HepG2 (cell line): Measurements from ENCODE around the gene CHIC2. TPM values are rescaled to one million over a fixed set of nuclear protein-coding genes. Genes with fewer than 3 reads are reported as not detected.

ENCODE experiments used
- ARID3A ChIP-seq: IDR thresholded peaks from 2 replicates; pipeline ENCODE4 v1.6.1; 2012; ENCODE audit warnings: low read depth, low read length, improper control_type of control experiment
- CENPX ChIP-seq: sonication (generic); formaldehyde crosslinking; IDR thresholded peaks from 2 replicates; pipeline ENCODE4 v1.9.0; 2021; ENCODE audit warnings: mild to moderate bottlenecking, missing genetic modification reagents, moderate library complexity
- CERS6 ChIP-seq: sonication (generic); formaldehyde crosslinking; IDR thresholded peaks from 2 replicates; pipeline ENCODE4 v1.5.0; 2020; ENCODE audit warnings: missing genetic modification reagents
- GFI1 ChIP-seq: sonication (generic); formaldehyde crosslinking; IDR thresholded peaks from 2 replicates; pipeline ENCODE4 v1.5.0; 2020; ENCODE audit warnings: missing genetic modification reagents, mild to moderate bottlenecking, borderline replicate concordance
- HMG20B ChIP-seq: conservative IDR thresholded peaks from 2 replicates; pipeline ENCODE4 v1.6.1; 2016; ENCODE audit warnings: missing genetic modification reagents, missing compliant biosample characterization
- HNRNPLL ChIP-seq: fragments of 200-400 bp; formaldehyde crosslinking; IDR thresholded peaks from 2 replicates; pipeline ENCODE4 v1.6.1; 2017; ENCODE audit warnings: mild to moderate bottlenecking, low read depth, low read length; ENCODE audit not compliant: poor library complexity, severe bottlenecking
- JUND ChIP-seq: sonication (generic); formaldehyde crosslinking; IDR thresholded peaks from 2 replicates; pipeline ENCODE4 v1.8.0; 2022; ENCODE audit warnings: mild to moderate bottlenecking, missing genetic modification reagents
- MEIS1 ChIP-seq: sonication (generic); formaldehyde crosslinking; IDR thresholded peaks from 2 replicates; pipeline ENCODE4 v1.9.0; 2021; ENCODE audit warnings: mild to moderate bottlenecking, missing genetic modification reagents, moderate library complexity, borderline replicate concordance
- MIER2 ChIP-seq: IDR thresholded peaks from 2 replicates; pipeline ENCODE4 v1.6.1; 2016; ENCODE audit warnings: missing biosample characterization, missing genetic modification reagents
- NR2F1 ChIP-seq, 2 experiments: fragments of 450-650 bp in 1 of 2; formaldehyde crosslinking in 1 of 2; IDR thresholded peaks; 2 replicates each; pipeline versions ENCODE4 v1.5.0 to v1.6.1; 2016 to 2020; ENCODE audit warnings: mild to moderate bottlenecking in 1 of 2, missing compliant biosample characterization in 1 of 2, missing genetic modification reagents in 1 of 2, moderate library complexity in 1 of 2
- RELA ChIP-seq: sonication (generic); formaldehyde crosslinking; IDR thresholded peaks from 2 replicates; pipeline ENCODE4 v1.4.0; 2020; ENCODE audit warnings: missing genetic modification reagents
- SMAD9 ChIP-seq: sonication (generic); formaldehyde crosslinking; IDR thresholded peaks from 2 replicates; pipeline ENCODE4 v1.5.1; 2020; ENCODE audit warnings: mild to moderate bottlenecking, missing genetic modification reagents
- TARDBP ChIP-seq: sonication (generic); formaldehyde crosslinking; IDR thresholded peaks from 2 replicates; pipeline ENCODE4 v1.8.0; 2022; ENCODE audit warnings: mild to moderate bottlenecking, missing genetic modification reagents
- TEAD3 ChIP-seq: optimal IDR thresholded peaks from 2 replicates; pipeline ENCODE3; 2016; ENCODE audit warnings: borderline replicate concordance
- ZBTB33 ChIP-seq: sonication (generic); formaldehyde crosslinking; IDR thresholded peaks from 2 replicates; pipeline ENCODE4 v1.4.0; 2020; ENCODE audit warnings: missing genetic modification reagents
- ZGPAT ChIP-seq: IDR thresholded peaks from 2 replicates; pipeline ENCODE4 v1.6.1; 2016; ENCODE audit warnings: mild to moderate bottlenecking
- ZNF331 ChIP-seq: sonication (generic); formaldehyde crosslinking; IDR thresholded peaks from 2 replicates; pipeline ENCODE4 v1.4.0; 2020; ENCODE audit warnings: missing genetic modification reagents
- polyA plus RNA-seq, 8 experiments: library from polyadenylated mRNA; depleted of rRNA in 3 of 8; stranded (reverse) in 7 of 8; unstranded in 1 of 8; fragments of >200 nt; fragmentation: Illumina TruSeq in 4 of 8; extraction: Trizol in 4 of 8; gene quantifications; 2 replicates each; pipeline versions ENCODE4 v1.2.1 to v1.2.3, GENCODE V29; 2011 to 2016; ENCODE audit warnings: low read depth in 4 of 8, missing spikeins in 1 of 8, mixed read lengths in 1 of 8; ENCODE audit not compliant: insufficient read depth in 1 of 8
- total RNA-seq, 5 experiments: library from RNA; depleted of rRNA; stranded (reverse); fragments of >200 nt; fragmentation: Illumina TruSeq; extraction: Trizol; gene quantifications; 2 replicates each; pipeline ENCODE4 v1.2.3, GENCODE V29; 2016; ENCODE audit warnings: low read depth in 1 of 5
- TF ChIP-seq, protein P1 (sequence below): IDR thresholded peaks from 2 replicates; pipeline ENCODE4 v1.4.0; 2020; ENCODE audit warnings: mild to moderate bottlenecking, missing genetic modification reagents

The CHIC2 gene
- total and polyA plus RNA-seq, 2 of the 13 experiments (the other 11 are each of a cell fraction or from before 2014, with no cell fraction given): 10.0 to 17.2 TPM

GRCh38 chr4:54082168-54082567, 17.8 kb upstream of the CHIC2 start (continued):
- TF ChIP-seq MEIS1 (CRISPR knock-in tag) (peak; percentile 72; the same call in 1 of the 2 replicates), NR2F1 (CRISPR knock-in tag; IDR thresholded peaks at IDR 0.05) (0 out of 4 replicates have a peak, but pooled peaks of 1 of the 2 experiments have one; percentile 16), TARDBP (peak; percentile 50; the same call in 1 of the 2 replicates), ZBTB33 (peak; percentile 42), JUND (CRISPR knock-in tag) (peak; percentile 88), RELA (CRISPR knock-in tag) (peak; percentile 49; the same call in 1 of the 2 replicates), ARID3A (peak; percentile 91), GFI1 (peak; percentile 62; the same call in 1 of the 2 replicates), MIER2 (CRISPR knock-in tag) (no peak), CERS6 (CRISPR knock-in tag) (no peak), SMAD9 (CRISPR knock-in tag) (no peak), HMG20B (CRISPR knock-in tag) (0 out of 2 replicates have a peak, but pooled peaks have one; percentile 22), CENPX (CRISPR knock-in tag) (no peak), TEAD3 (CRISPR knock-in tag) (peak; percentile 99), ZNF331 (peak; percentile 42; the same call in 1 of the 2 replicates), ZGPAT (CRISPR knock-in tag) (peak; percentile 69), HNRNPLL (no peak)
- TF ChIP-seq, protein P1, sequence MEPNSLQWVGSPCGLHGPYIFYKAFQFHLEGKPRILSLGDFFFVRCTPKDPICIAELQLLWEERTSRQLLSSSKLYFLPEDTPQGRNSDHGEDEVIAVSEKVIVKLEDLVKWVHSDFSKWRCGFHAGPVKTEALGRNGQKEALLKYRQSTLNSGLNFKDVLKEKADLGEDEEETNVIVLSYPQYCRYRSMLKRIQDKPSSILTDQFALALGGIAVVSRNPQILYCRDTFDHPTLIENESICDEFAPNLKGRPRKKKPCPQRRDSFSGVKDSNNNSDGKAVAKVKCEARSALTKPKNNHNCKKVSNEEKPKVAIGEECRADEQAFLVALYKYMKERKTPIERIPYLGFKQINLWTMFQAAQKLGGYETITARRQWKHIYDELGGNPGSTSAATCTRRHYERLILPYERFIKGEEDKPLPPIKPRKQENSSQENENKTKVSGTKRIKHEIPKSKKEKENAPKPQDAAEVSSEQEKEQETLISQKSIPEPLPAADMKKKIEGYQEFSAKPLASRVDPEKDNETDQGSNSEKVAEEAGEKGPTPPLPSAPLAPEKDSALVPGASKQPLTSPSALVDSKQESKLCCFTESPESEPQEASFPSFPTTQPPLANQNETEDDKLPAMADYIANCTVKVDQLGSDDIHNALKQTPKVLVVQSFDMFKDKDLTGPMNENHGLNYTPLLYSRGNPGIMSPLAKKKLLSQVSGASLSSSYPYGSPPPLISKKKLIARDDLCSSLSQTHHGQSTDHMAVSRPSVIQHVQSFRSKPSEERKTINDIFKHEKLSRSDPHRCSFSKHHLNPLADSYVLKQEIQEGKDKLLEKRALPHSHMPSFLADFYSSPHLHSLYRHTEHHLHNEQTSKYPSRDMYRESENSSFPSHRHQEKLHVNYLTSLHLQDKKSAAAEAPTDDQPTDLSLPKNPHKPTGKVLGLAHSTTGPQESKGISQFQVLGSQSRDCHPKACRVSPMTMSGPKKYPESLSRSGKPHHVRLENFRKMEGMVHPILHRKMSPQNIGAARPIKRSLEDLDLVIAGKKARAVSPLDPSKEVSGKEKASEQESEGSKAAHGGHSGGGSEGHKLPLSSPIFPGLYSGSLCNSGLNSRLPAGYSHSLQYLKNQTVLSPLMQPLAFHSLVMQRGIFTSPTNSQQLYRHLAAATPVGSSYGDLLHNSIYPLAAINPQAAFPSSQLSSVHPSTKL: peak; percentile 97
